H1 (cell line): Measurements from ENCODE around the gene GNAO1. TPM values are rescaled to one million over a fixed set of nuclear protein-coding genes. Genes with fewer than 3 reads are reported as not detected.
A peak's percentile ranks its signal among the peaks of the same experiment; 100 is the strongest.

ENCODE experiments used
- CTCF ChIA-PET: fragments of 300-600 bp; sonication (Branson Sonifier 250); formaldehyde crosslinking; loops from one replicate; lab custom pipeline; 2021; ENCODE audit not compliant: partially characterized antibody; lab: Charles Lee
- POLR2A ChIA-PET: fragments of 300-600 bp; sonication (Branson Sonifier 250); formaldehyde crosslinking; loops from one replicate; lab custom pipeline; 2021; ENCODE audit warnings: inconsistent platforms; ENCODE audit not compliant: partially characterized antibody; lab: Charles Lee
- DNase-seq, 2 experiments: peaks; one replicate each; pipeline versions ENCODE4 v3.0.0 to v3.0.0-alpha.2; 2010 to 2022; ENCODE audit warnings: low spot score in 2 of 2, low read depth in 1 of 2, mixed read lengths in 1 of 2
- FAIRE-seq: peaks from 2 replicates; lab custom pipeline; 2011; peaks lifted over from hg19 to GRCh38; lab: Jason Lieb, UNC
- H2AFZ ChIP-seq: 2 replicates; pipeline ENCODE4 v1.8.1; 2012; ENCODE audit warnings: low read length, inconsistent platforms
- H2AK5ac ChIP-seq: 2 replicates; pipeline ENCODE4 v1.6.1; 2013; ENCODE audit warnings: low read depth, low read length
- H2BK120ac ChIP-seq: replicated peaks from 2 replicates; pipeline ENCODE3; 2013; ENCODE audit warnings: low read depth, low read length, inconsistent platforms
- H2BK12ac ChIP-seq: 2 replicates; pipeline ENCODE4 v1.6.1; 2013; ENCODE audit warnings: low read depth, low read length
- H2BK15ac ChIP-seq: 2 replicates; pipeline ENCODE4 v1.6.1; 2013; ENCODE audit warnings: low read length
- H2BK20ac ChIP-seq: 2 replicates; pipeline ENCODE4 v1.6.1; 2013; ENCODE audit warnings: low read length
- H2BK5ac ChIP-seq: 2 replicates; pipeline ENCODE4 v1.6.1; 2013; ENCODE audit warnings: low read depth, low read length
- H3K14ac ChIP-seq: 2 replicates; pipeline ENCODE4 v1.6.1; 2013; ENCODE audit warnings: inconsistent platforms; ENCODE audit not compliant: insufficient read length
- H3K18ac ChIP-seq: 2 replicates; pipeline ENCODE4 v1.6.1; 2013; ENCODE audit warnings: low read length; ENCODE audit errors: extremely low read depth
- H3K23ac ChIP-seq: 2 replicates; pipeline ENCODE4 v1.6.1; 2013; ENCODE audit warnings: inconsistent platforms; ENCODE audit not compliant: insufficient read length
- H3K23me2 ChIP-seq: 2 replicates; pipeline ENCODE4 v1.6.1; 2013; ENCODE audit warnings: low read depth, low read length
- H3K27ac ChIP-seq: 2 replicates; pipeline ENCODE4 v1.6.1; 2011; ENCODE audit warnings: low read depth, low read length, inconsistent platforms
- H3K27me3 ChIP-seq, 4 experiments: replicated peaks in 1 of 4; 1 replicate in 1 of 4; 2 replicates in 3 of 4; pipeline versions ENCODE4 v1.6.1 to v1.8.1; 2011 to 2013; ENCODE audit warnings: low read length in 3 of 4, mild to moderate bottlenecking in 3 of 4, inconsistent platforms in 2 of 4, mixed read lengths in 2 of 4, moderate library complexity in 1 of 4; ENCODE audit not compliant: control insufficient read depth in 3 of 4, insufficient read depth in 3 of 4; ENCODE audit errors: extremely low read depth in 1 of 4
- H3K36me3 ChIP-seq, 4 experiments: 2 replicates each; pipeline versions ENCODE4 v1.6.1 to v1.8.1; 2011 to 2013; ENCODE audit warnings: mild to moderate bottlenecking in 4 of 4, low read length in 3 of 4, moderate library complexity in 2 of 4, control low read depth in 1 of 4, inconsistent platforms in 1 of 4; ENCODE audit not compliant: insufficient read depth in 4 of 4, control insufficient read depth in 2 of 4
- H3K4ac ChIP-seq: replicated peaks from 2 replicates; pipeline ENCODE3; 2013; ENCODE audit warnings: low read length, low read depth, mixed read lengths, inconsistent platforms; ENCODE audit not compliant: insufficient read length
- H3K4me1 ChIP-seq, 4 experiments: replicated peaks in 1 of 4; 1 replicate in 1 of 4; 2 replicates in 3 of 4; pipeline versions ENCODE4 v1.6.1 to v1.8.1; 2011 to 2013; ENCODE audit warnings: low read length in 3 of 4, inconsistent platforms in 2 of 4, mixed read lengths in 1 of 4; ENCODE audit not compliant: insufficient read depth in 4 of 4, control insufficient read depth in 3 of 4
- H3K4me2 ChIP-seq, 2 experiments: 2 replicates each; pipeline versions ENCODE4 v1.6.1 to v1.8.1; 2011 to 2013; ENCODE audit warnings: low read depth in 2 of 2, low read length in 2 of 2, control low read depth in 1 of 2, inconsistent platforms in 1 of 2, mild to moderate bottlenecking in 1 of 2; ENCODE audit not compliant: insufficient read depth in 1 of 2
- H3K4me3 ChIP-seq, 4 experiments: fragments of 200-600, 300-600 bp in 1 of 4; sonication (generic), shearing (Covaris generic), sonication (Bioruptor Twin) in 1 of 4; 2 replicates each; pipeline versions ENCODE4 v1.5.1 to v1.8.1; 2011 to 2016; ENCODE audit warnings: low read length in 4 of 4, low read depth in 3 of 4, control low read depth in 2 of 4, inconsistent platforms in 2 of 4, mild to moderate bottlenecking in 2 of 4, mixed read lengths in 1 of 4, moderate library complexity in 1 of 4; ENCODE audit not compliant: insufficient read depth in 2 of 4; ENCODE audit errors: extremely low read depth in 1 of 4
- H3K56ac ChIP-seq: replicated peaks from 2 replicates; pipeline ENCODE3; 2013; ENCODE audit warnings: low read depth, mild to moderate bottlenecking, mixed read lengths, low read length, inconsistent platforms; ENCODE audit not compliant: insufficient read length
- H3K79me1 ChIP-seq: 2 replicates; pipeline ENCODE4 v1.6.1; 2013; ENCODE audit warnings: low read depth, low read length, control low read depth
- H3K79me2 ChIP-seq, 2 experiments: 2 replicates each; pipeline versions ENCODE4 v1.6.1 to v1.8.1; 2012 to 2013; ENCODE audit warnings: low read length in 2 of 2, mild to moderate bottlenecking in 2 of 2, inconsistent platforms in 1 of 2; ENCODE audit not compliant: insufficient read depth in 2 of 2, control insufficient read depth in 1 of 2
- H3K9ac ChIP-seq, 4 experiments: replicated peaks in 1 of 4; 1 replicate in 1 of 4; 2 replicates in 3 of 4; pipeline versions ENCODE4 v1.6.1 to v1.8.1; 2011 to 2013; ENCODE audit warnings: low read depth in 3 of 4, low read length in 3 of 4, control low read depth in 2 of 4, mild to moderate bottlenecking in 2 of 4, moderate library complexity in 2 of 4, inconsistent platforms in 1 of 4; ENCODE audit errors: extremely low read depth in 1 of 4
- H3K9me3 ChIP-seq, 2 experiments: 2 replicates each; pipeline versions ENCODE4 v1.6.1 to v1.8.1; 2012 to 2013; ENCODE audit warnings: mild to moderate bottlenecking in 2 of 2, moderate library complexity in 2 of 2, control low read depth in 1 of 2, inconsistent platforms in 1 of 2, low read depth in 1 of 2, low read length in 1 of 2, mixed read lengths in 1 of 2; ENCODE audit not compliant: insufficient read depth in 2 of 2
- H4K20me1 ChIP-seq, 2 experiments: replicated peaks in 1 of 2; 2 replicates each; pipeline versions ENCODE3 to v1.8.1; 2011 to 2013; ENCODE audit warnings: inconsistent platforms in 2 of 2, low read length in 2 of 2, mild to moderate bottlenecking in 1 of 2; ENCODE audit not compliant: insufficient read depth in 2 of 2, control insufficient read depth in 1 of 2
- H4K5ac ChIP-seq: 2 replicates; pipeline ENCODE4 v1.6.1; 2013; ENCODE audit warnings: low read length, low read depth, mixed read lengths, inconsistent platforms; ENCODE audit not compliant: insufficient read length
- H4K8ac ChIP-seq: 2 replicates; pipeline ENCODE4 v1.8.0; 2013; ENCODE audit warnings: mild to moderate bottlenecking, moderate library complexity, low read length, inconsistent platforms; ENCODE audit not compliant: insufficient read depth; ENCODE audit errors: extremely low read depth
- H4K91ac ChIP-seq: replicated peaks from 2 replicates; pipeline ENCODE3; 2013; ENCODE audit warnings: low read length, mixed read lengths, inconsistent platforms; ENCODE audit not compliant: insufficient read length
- ATF3 ChIP-seq: IDR thresholded peaks from 2 replicates; pipeline ENCODE4 v1.6.1; 2011; ENCODE audit warnings: low read depth, mild to moderate bottlenecking, low read length; ENCODE audit not compliant: insufficient read depth
- CTBP2 ChIP-seq: IDR thresholded peaks from 2 replicates; pipeline ENCODE4 v1.7.0; 2011; ENCODE audit warnings: borderline replicate concordance, mild to moderate bottlenecking, moderate library complexity, mixed read lengths, low read length; ENCODE audit not compliant: insufficient read depth, insufficient read length
- GTF2F1 ChIP-seq: IDR thresholded peaks from 2 replicates; pipeline ENCODE4 v1.6.1; 2012; ENCODE audit warnings: low read depth, low read length, improper control_type of control experiment, borderline replicate concordance
- KDM4A ChIP-seq: IDR thresholded peaks from one replicate; pipeline ENCODE4 v1.7.1; 2012; ENCODE audit warnings: low read depth, mild to moderate bottlenecking, moderate library complexity, low read length, inconsistent platforms; ENCODE audit not compliant: severe bottlenecking
- MAX ChIP-seq: IDR thresholded peaks from 2 replicates; pipeline ENCODE4 v1.6.1; 2012; ENCODE audit warnings: inconsistent platforms
- POU5F1 ChIP-seq: IDR thresholded peaks from 2 replicates; pipeline ENCODE4 v1.6.1; 2011; ENCODE audit warnings: low read depth, mild to moderate bottlenecking, low read length, moderate library complexity
- SAP30 ChIP-seq: fragments of 300-600 bp; sonication (generic); IDR thresholded peaks from 2 replicates; pipeline ENCODE4 v1.7.1; 2012; ENCODE audit warnings: low read length, moderate library complexity, mild to moderate bottlenecking, inconsistent platforms; ENCODE audit not compliant: insufficient read depth, insufficient replicate concordance
- SIN3A ChIP-seq, 2 experiments: IDR thresholded peaks in 1 of 2; conservative IDR thresholded peaks in 1 of 2; 2 replicates each; pipeline ENCODE4 v1.6.1; 2011 to 2012; ENCODE audit warnings: low read length in 2 of 2, improper control_type of control experiment in 1 of 2, low read depth in 1 of 2, mild to moderate bottlenecking in 1 of 2
- SP2 ChIP-seq: IDR thresholded peaks from 2 replicates; pipeline ENCODE4 v1.6.1; 2012; ENCODE audit warnings: mild to moderate bottlenecking, low read length, inconsistent platforms
- TAF1 ChIP-seq: IDR thresholded peaks from 2 replicates; pipeline ENCODE4 v1.6.1; 2011; ENCODE audit warnings: mild to moderate bottlenecking, low read depth, low read length
- USF2 ChIP-seq: IDR thresholded peaks from 2 replicates; pipeline ENCODE4 v1.6.1; 2011; ENCODE audit warnings: low read length, improper control_type of control experiment
- WGBS, 2 experiments: shearing (Covaris generic) in 1 of 2; methylation state at CpG; one replicate each; pipeline versions ENCODE4 v1.1.6 to v1.1.7; 2013 to 2015; ENCODE audit warnings: low lambda C conversion rate in 2 of 2, mixed read lengths in 2 of 2, inconsistent platforms in 1 of 2, low coverage in 1 of 2, missing lambda C conversion rate in 1 of 2; ENCODE audit not compliant: insufficient replicate concordance in 2 of 2, insufficient coverage in 1 of 2, insufficient read length in 1 of 2; ENCODE audit errors: extremely low coverage in 1 of 2, missing lambda C conversion rate in 1 of 2; 5-methylcytosine and 5-hydroxymethylcytosine counted together
- polyA plus RNA-seq, 7 experiments: library from polyadenylated mRNA; depleted of rRNA in 3 of 7; stranded (reverse) in 5 of 7; unstranded in 2 of 7; fragments of >200 nt in 5 of 7; fragments of 200-250 nt in 2 of 7; gene quantifications; 1 replicate in 5 of 7; 2 replicates in 1 of 7; 4 replicates in 1 of 7; pipeline versions ENCODE4 v1.2.1 to v1.2.3, GENCODE V29; 2011 to 2013; ENCODE audit warnings: missing spikeins in 2 of 7, mixed read lengths in 2 of 7
- total RNA-seq: library from RNA; stranded (reverse); fragmentation: NEBNext Ultra II Directional; extraction: Animal tissue kit (Norgen Biotek cat#: 25700); gene quantifications from 2 replicates; pipeline ENCODE4 v1.2.1, GENCODE V29; 2021

Gene GNAO1
- total and polyA plus RNA-seq, 2 of the 8 experiments (the other 6 are each of a cell fraction or from before 2014, with no cell fraction given), result 6.7 to 34.4 TPM

- POLR2A ChIA-PET, result interaction anchor here (1.9 kb wide), 1 partner anchor 10 kb away, joined by 4 read pairs; no protein-coding TSS in a partner anchor
- FAIRE-seq (no peak), DNase-seq (no peak)
- CTCF ChIA-PET, result interaction anchor here (0.6 to 3.3 kb wide), 3 partner anchors 11 to 341 kb away, joined by 3 to 30 read pairs (median 12); no protein-coding TSS in a partner anchor
- Histone ChIP-seq H3K23me2 (no peaks in the 10 kb centered on the region), H4K20me1 (peaks cover 1 to 8% of the 10 kb centered on the region in 2 experiments), H2BK12ac (peak overlapping the region; percentile 71; the same call in 1 of the 2 replicates), H3K4me1 (peaks cover 0 to 9% (median 4%) of the 10 kb centered on the region in 4 experiments; a peak in 6 of 7 replicates), H3K4me2 (no peak overlapping the region), H3K4me3 (no peak overlapping the region), H2BK15ac (no peak overlapping the region; the same call in 1 of the 2 replicates), H3K79me1 (peaks cover 2% of the 10 kb centered on the region; the same call in 1 of the 2 replicates), H2BK120ac (no peak overlapping the region), H3K4ac (no peak overlapping the region), H3K9me3 (peaks cover 0 to 3% of the 10 kb centered on the region in 2 experiments; a peak in 2 of 4 replicates), H4K5ac (no peak overlapping the region), H2AFZ (no peak overlapping the region), H3K14ac (no peak overlapping the region), H3K79me2 (no peaks in the 10 kb centered on the region), H3K27me3 (no peaks in the 10 kb centered on the region), H3K18ac (no peak overlapping the region), H4K8ac (no peak overlapping the region), H3K9ac (no peak overlapping the region), H3K27ac (no peak overlapping the region), H2BK20ac (no peak overlapping the region), H2AK5ac (no peak overlapping the region), H3K56ac (no peak overlapping the region), H3K23ac (no peak overlapping the region), H3K36me3 (peaks cover 0 to under 1% (median 0%) of the 10 kb centered on the region in 4 experiments; a peak in 1 of 8 replicates), H2BK5ac (no peak overlapping the region), H4K91ac (no peak overlapping the region)
- whole genome bisulfite sequencing, 2 experiments, result 91% methylated on average over 8 of the region's 8 CpGs; no CpG with 5 or more reads in 1 of the 2 experiments
- TF ChIP-seq TAF1 (no peak), KDM4A (no peak), POU5F1 (no peak), CTBP2 (no peak), ATF3 (no peak), GTF2F1 (no peak), SP2 (no peak), MAX (no peak), USF2 (no peak), SAP30 (no peak), SIN3A (conservative IDR thresholded peaks at IDR 0.05 in 1 of 2, IDR thresholded peaks at IDR 0.05 in 1 of 2; ENCODE audit: low read depth in 1 of 2, low read length in 2 of 2) (no peak)
Measured at GRCh38 chr16:56268799-56269198, 77.5 kb downstream of the GNAO1 start.
